ENCODE data around the gene PRSS1.

The PRSS1 gene

GRCh38 chr7:142770661-142771352, 21.5 kb downstream of the PRSS1 start, which contains the start of gene PRSS2:
Gene PRSS2, plus strand, starts transcription at chr7:142770970. Its CDS starts 13 bp downstream, at chr7:142770983.
- no peaks in the 10 kb centered on the region for H3K79me2 ChIP-seq (ENCODE audit: low read length)
- no peaks in the 10 kb centered on the region for H4K20me1 ChIP-seq (ENCODE audit: insufficient read depth, low read length)
- no peak within 1 kb of the TSS for H3K4me3 ChIP-seq (ENCODE audit: low read length)
- peaks cover 34% of the 10 kb centered on the region for H3K27me3 ChIP-seq (ENCODE audit: low read depth, low read length)
- no peak within 1 kb of the TSS for H2AFZ ChIP-seq (ENCODE audit: low read depth, low read length)
- H3K4me2 ChIP-seq (ENCODE audit: low read length) = no peak within 1 kb of the TSS
- H3K9me3 ChIP-seq (ENCODE audit: insufficient read depth, low read length) = no peaks in the 10 kb centered on the region
- H3K4me1 ChIP-seq (ENCODE audit: low read length) = peaks cover 6% of the 10 kb centered on the region; the same call in 1 of the 2 replicates
- TF ChIP-seq, protein P1, sequence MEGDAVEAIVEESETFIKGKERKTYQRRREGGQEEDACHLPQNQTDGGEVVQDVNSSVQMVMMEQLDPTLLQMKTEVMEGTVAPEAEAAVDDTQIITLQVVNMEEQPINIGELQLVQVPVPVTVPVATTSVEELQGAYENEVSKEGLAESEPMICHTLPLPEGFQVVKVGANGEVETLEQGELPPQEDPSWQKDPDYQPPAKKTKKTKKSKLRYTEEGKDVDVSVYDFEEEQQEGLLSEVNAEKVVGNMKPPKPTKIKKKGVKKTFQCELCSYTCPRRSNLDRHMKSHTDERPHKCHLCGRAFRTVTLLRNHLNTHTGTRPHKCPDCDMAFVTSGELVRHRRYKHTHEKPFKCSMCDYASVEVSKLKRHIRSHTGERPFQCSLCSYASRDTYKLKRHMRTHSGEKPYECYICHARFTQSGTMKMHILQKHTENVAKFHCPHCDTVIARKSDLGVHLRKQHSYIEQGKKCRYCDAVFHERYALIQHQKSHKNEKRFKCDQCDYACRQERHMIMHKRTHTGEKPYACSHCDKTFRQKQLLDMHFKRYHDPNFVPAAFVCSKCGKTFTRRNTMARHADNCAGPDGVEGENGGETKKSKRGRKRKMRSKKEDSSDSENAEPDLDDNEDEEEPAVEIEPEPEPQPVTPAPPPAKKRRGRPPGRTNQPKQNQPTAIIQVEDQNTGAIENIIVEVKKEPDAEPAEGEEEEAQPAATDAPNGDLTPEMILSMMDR (IDR thresholded peaks at IDR 0.05; ENCODE audit: low read depth, low read length) = no peak
- no peak for TF ChIP-seq EZH2phosphoT487 (IDR thresholded peaks at IDR 0.05; ENCODE audit: low read depth)
- H3K9ac ChIP-seq (ENCODE audit: low read length) = no peak within 1 kb of the TSS
- no peaks in the 10 kb centered on the region for H3K36me3 ChIP-seq (replicated peaks; ENCODE audit: low read depth, low read length)
- H3K27ac ChIP-seq (ENCODE audit: low read length) = no peak within 1 kb of the TSS

DNA sequence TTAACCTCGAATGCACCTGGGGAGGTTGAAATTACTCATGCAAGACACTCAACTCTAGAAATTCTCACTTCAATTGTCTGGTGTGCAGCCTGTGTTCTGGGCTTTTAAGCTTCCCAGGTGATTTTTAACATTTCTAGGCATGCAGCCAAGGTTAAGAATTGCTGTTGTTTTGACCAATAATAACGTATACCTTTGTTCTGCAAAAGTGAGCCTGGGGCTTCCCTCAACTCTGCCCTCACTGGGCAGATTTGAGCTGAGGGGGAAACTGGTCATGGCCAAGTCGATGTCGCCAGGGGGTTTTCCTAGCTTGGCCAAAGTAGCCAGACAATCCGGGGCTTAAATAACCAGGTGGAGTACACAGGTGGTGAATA, 22.1 kb downstream of the PRSS1 start:
- Histone ChIP-seq H3K9ac (ENCODE audit: low read length) (no peak overlapping the region), H3K4me3 (ENCODE audit: low read length) (no peak overlapping the region), H4K20me1 (ENCODE audit: insufficient read depth, low read length) (no peaks in the 10 kb centered on the region), H2AFZ (ENCODE audit: low read depth, low read length) (no peak overlapping the region), H3K27me3 (ENCODE audit: low read depth, low read length) (peaks cover 34% of the 10 kb centered on the region), H3K9me3 (ENCODE audit: insufficient read depth, low read length) (no peaks in the 10 kb centered on the region), H3K27ac (ENCODE audit: low read length) (no peak overlapping the region), H3K4me1 (ENCODE audit: low read length) (peaks cover 6% of the 10 kb centered on the region; the same call in 1 of the 2 replicates), H3K4me2 (ENCODE audit: low read length) (no peak overlapping the region), H3K36me3 (replicated peaks; ENCODE audit: low read depth, low read length) (no peaks in the 10 kb centered on the region), H3K79me2 (ENCODE audit: low read length) (no peaks in the 10 kb centered on the region)
- no peak for TF ChIP-seq EZH2phosphoT487 (IDR thresholded peaks at IDR 0.05; ENCODE audit: low read depth)
- TF ChIP-seq, protein P1 (IDR thresholded peaks at IDR 0.05; ENCODE audit: low read depth, low read length) = no peak

GRCh38 chr7:142772051-142772450, 22.8 kb downstream of the PRSS1 start:
- Histone ChIP-seq H3K27ac (ENCODE audit: low read length) (no peak overlapping the region), H3K27me3 (ENCODE audit: low read depth, low read length) (peaks cover 34% of the 10 kb centered on the region), H3K79me2 (ENCODE audit: low read length) (no peaks in the 10 kb centered on the region), H4K20me1 (ENCODE audit: insufficient read depth, low read length) (no peaks in the 10 kb centered on the region), H3K9me3 (ENCODE audit: insufficient read depth, low read length) (no peaks in the 10 kb centered on the region), H3K36me3 (replicated peaks; ENCODE audit: low read depth, low read length) (no peaks in the 10 kb centered on the region), H3K4me3 (ENCODE audit: low read length) (no peak overlapping the region), H3K9ac (ENCODE audit: low read length) (no peak overlapping the region), H3K4me2 (ENCODE audit: low read length) (no peak overlapping the region), H2AFZ (ENCODE audit: low read depth, low read length) (no peak overlapping the region), H3K4me1 (ENCODE audit: low read length) (peaks cover 6% of the 10 kb centered on the region; the same call in 1 of the 2 replicates)
- TF ChIP-seq, protein P1 (IDR thresholded peaks at IDR 0.05; ENCODE audit: low read depth, low read length) = no peak
- TF ChIP-seq EZH2phosphoT487 (IDR thresholded peaks at IDR 0.05; ENCODE audit: low read depth) = no peak

- TF ChIP-seq, protein P1 (IDR thresholded peaks at IDR 0.05; ENCODE audit: low read depth, low read length) = no peak
- TF ChIP-seq EZH2phosphoT487 (IDR thresholded peaks at IDR 0.05; ENCODE audit: low read depth) = no peak
- H3K4me1 ChIP-seq (ENCODE audit: low read length) = peaks cover 6% of the 10 kb centered on the region; the same call in 1 of the 2 replicates
- H3K4me2 ChIP-seq (ENCODE audit: low read length) = no peak overlapping the region
- H3K9me3 ChIP-seq (ENCODE audit: insufficient read depth, low read length) = no peaks in the 10 kb centered on the region
- no peaks in the 10 kb centered on the region for H3K79me2 ChIP-seq (ENCODE audit: low read length)
- no peak overlapping the region for H3K27ac ChIP-seq (ENCODE audit: low read length)
- H3K27me3 ChIP-seq (ENCODE audit: low read depth, low read length) = peaks cover 32% of the 10 kb centered on the region
- H4K20me1 ChIP-seq (ENCODE audit: insufficient read depth, low read length) = no peaks in the 10 kb centered on the region
- H2AFZ ChIP-seq (ENCODE audit: low read depth, low read length) = no peak overlapping the region
- H3K9ac ChIP-seq (ENCODE audit: low read length) = no peak overlapping the region
- H3K36me3 ChIP-seq (replicated peaks; ENCODE audit: low read depth, low read length) = no peaks in the 10 kb centered on the region
- no peak overlapping the region for H3K4me3 ChIP-seq (ENCODE audit: low read length)
Observed at GRCh38 chr7:142772673-142773072, 23.4 kb downstream of the PRSS1 start.
